ENCODE measurements around the gene KLHL29. TPM values are rescaled to one million over a fixed set of nuclear protein-coding genes. Genes with fewer than 3 reads are reported as not detected.
A peak's percentile ranks its signal among the peaks of the same experiment; 100 is the strongest.

Gene KLHL29
- total and polyA plus RNA-seq, 2 donors (not counting 3 experiments of a cell fraction or from before 2014, with no cell fraction given): 4.6 to 12.7 TPM

DNA sequence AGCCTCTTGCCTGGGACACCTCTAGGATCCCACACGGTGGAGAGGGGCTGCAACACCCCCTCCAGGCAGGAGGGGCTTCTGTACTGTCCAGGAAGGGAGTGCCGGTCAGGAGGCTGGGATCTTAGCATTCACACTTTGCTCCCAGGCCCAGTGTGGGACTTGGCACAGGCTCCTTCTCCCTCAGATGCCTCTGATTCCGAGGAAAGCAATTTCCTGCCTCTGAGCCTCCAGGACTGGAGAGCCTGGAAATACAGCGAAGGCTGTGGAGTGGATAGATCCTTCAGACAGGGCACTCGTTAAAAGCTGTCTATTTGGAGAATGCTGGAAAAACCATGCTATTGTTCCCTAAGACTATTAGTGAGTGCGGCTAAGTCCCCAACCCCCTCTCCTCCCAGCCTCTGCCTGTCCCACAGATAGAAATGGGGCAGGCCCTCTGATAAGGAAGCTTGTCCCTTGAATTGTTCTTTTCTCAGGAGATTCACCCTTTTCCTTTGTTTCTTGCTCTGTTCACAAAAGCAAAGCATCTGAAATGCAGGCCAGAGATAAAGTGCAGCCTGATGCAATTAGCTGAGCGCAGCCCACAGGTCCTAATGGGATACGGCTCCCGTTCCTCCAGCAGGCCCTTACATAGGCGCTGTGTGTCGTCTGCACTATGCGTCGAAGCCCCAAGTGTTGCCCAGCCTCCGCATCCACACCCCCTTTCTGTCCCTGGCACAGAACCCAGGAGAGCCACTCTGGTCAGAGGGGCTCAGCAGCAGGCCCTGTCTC lies 252.2 kb downstream of the KLHL29 start:
- H4K20me1 ChIP-seq (replicated peaks; ENCODE audit: control insufficient read depth, extremely low read depth, insufficient read depth, low read length): no peaks in the 10 kb centered on the region
- DNase-seq (ENCODE audit: low read depth, low spot score) (peak; percentile 74), FAIRE-seq (peak; percentile 81)
- H3K4me2 ChIP-seq (ENCODE audit: insufficient read depth, low read length): no peak overlapping the region
- H3K79me2 ChIP-seq (ENCODE audit: control insufficient read depth, insufficient read depth, low read length): no peaks in the 10 kb centered on the region
- TF ChIP-seq FOS (IDR thresholded peaks at IDR 0.05; ENCODE audit: borderline replicate concordance, insufficient read depth, low read length) (no peak), GATA2 (IDR thresholded peaks at IDR 0.05; ENCODE audit: insufficient read depth, insufficient read length, low read depth, low read length) (no peak), EZH2 (IDR thresholded peaks at IDR 0.05; ENCODE audit: borderline replicate concordance, low read depth, low read length, severe bottlenecking) (no peak), MYC (IDR thresholded peaks at IDR 0.05; ENCODE audit: low read depth, low read length) (no peak)
- TF ChIP-seq, protein P1, sequence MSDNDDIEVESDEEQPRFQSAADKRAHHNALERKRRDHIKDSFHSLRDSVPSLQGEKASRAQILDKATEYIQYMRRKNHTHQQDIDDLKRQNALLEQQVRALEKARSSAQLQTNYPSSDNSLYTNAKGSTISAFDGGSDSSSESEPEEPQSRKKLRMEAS (IDR thresholded peaks at IDR 0.05; ENCODE audit: insufficient read depth, insufficient read length): no peak
- H3K27me3 ChIP-seq (ENCODE audit: control insufficient read depth in 2 of 2, insufficient read depth in 2 of 2, low read length in 2 of 2): no peaks in the 10 kb centered on the region
- dilution Hi-C loops (cut with MboI; ENCODE audit: extremely low pct_ligation_motif_present, low sequenced_read_pairs): no loop called here
- intact Hi-C loops (cut with micrococcal nuclease): loop anchor here (1.0 to 5.0 kb wide), 2 partner anchors 125 to 324 kb away; no protein-coding TSS in a partner anchor
- H3K9me3 ChIP-seq (replicated peaks; ENCODE audit: control insufficient read depth, insufficient read depth, low read length): no peaks in the 10 kb centered on the region
- no peak overlapping the region for H3K27ac ChIP-seq (ENCODE audit: insufficient read depth, low read depth, low read length)
- no peaks in the 10 kb centered on the region for H3K9me1 ChIP-seq (replicated peaks; ENCODE audit: control insufficient read depth, extremely low read depth, insufficient read depth, low read length)
- no peaks in the 10 kb centered on the region for H3K36me3 ChIP-seq (ENCODE audit: control insufficient read depth in 2 of 2, extremely low read depth in 1 of 2, insufficient read depth in 2 of 2, low read length in 2 of 2)
- H3K9ac ChIP-seq (replicated peaks; ENCODE audit: extremely low read depth, insufficient read depth, low read length): no peak overlapping the region
- H3K4me3 ChIP-seq (replicated peaks in 1 of 3; ENCODE audit: insufficient read depth in 1 of 3, low read depth in 1 of 3, low read length in 3 of 3): no peak overlapping the region
- H2AFZ ChIP-seq (ENCODE audit: low read depth, low read length): peak overlapping the region; percentile 23
- ChIA-PET POLR2A (no interaction called here), CTCF (interaction anchor here (1.0 to 2.0 kb wide), 5 partner anchors 9 to 250 kb away, joined by 3 to 15 read pairs (median 5); no protein-coding TSS in a partner anchor)
- peaks cover 8% of the 10 kb centered on the region for H3K4me1 ChIP-seq (ENCODE audit: control insufficient read depth, extremely low read depth, insufficient read depth, low read length)
- BruUV-seq (replicated peaks): no TSS peak

DNA sequence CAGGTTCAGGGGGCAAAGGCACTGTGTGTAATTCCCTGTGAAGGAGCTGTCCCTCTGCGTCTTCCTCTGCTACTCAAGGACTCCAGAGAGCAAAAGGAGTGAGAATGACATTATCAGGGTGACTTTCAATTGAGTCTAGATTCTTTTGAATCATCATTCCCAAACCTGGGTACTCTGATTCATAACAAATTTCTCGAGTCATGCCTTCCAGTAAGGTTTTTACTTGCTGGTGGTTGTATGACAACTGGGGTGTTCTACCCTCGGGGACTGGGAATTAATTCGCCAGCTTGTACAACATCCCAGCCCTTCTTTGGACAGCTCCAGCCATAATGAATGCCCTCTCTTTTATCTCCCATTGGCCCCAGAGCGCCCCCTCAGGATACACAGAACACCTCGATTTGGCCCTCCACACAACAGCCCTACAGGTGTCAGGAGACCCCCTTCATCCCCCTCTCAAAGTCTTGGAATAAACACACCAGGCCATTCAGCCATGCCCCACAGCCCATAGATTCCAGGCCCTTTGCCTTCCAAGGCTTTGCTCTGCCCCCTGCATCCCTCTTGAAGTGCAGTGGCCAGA lies 254.5 kb downstream of the KLHL29 start:
- no peak for DNase-seq (ENCODE audit: low read depth, low spot score)
- Histone ChIP-seq H4K20me1 (replicated peaks; ENCODE audit: control insufficient read depth, extremely low read depth, insufficient read depth, low read length) (no peaks in the 10 kb centered on the region), H3K4me3 (replicated peaks in 1 of 3; ENCODE audit: insufficient read depth in 1 of 3, low read depth in 1 of 3, low read length in 3 of 3) (no peak overlapping the region), H3K36me3 (ENCODE audit: control insufficient read depth in 2 of 2, extremely low read depth in 1 of 2, insufficient read depth in 2 of 2, low read length in 2 of 2) (no peaks in the 10 kb centered on the region), H3K9me3 (replicated peaks; ENCODE audit: control insufficient read depth, insufficient read depth, low read length) (no peaks in the 10 kb centered on the region), H3K9me1 (replicated peaks; ENCODE audit: control insufficient read depth, extremely low read depth, insufficient read depth, low read length) (no peaks in the 10 kb centered on the region), H3K79me2 (ENCODE audit: control insufficient read depth, insufficient read depth, low read length) (no peaks in the 10 kb centered on the region), H3K27ac (ENCODE audit: insufficient read depth, low read depth, low read length) (no peak overlapping the region), H3K4me2 (ENCODE audit: insufficient read depth, low read length) (no peak overlapping the region), H2AFZ (ENCODE audit: low read depth, low read length) (no peak overlapping the region), H3K27me3 (ENCODE audit: control insufficient read depth in 2 of 2, insufficient read depth in 2 of 2, low read length in 2 of 2) (no peaks in the 10 kb centered on the region), H3K9ac (replicated peaks; ENCODE audit: extremely low read depth, insufficient read depth, low read length) (no peak overlapping the region), H3K4me1 (ENCODE audit: control insufficient read depth, extremely low read depth, insufficient read depth, low read length) (peaks cover 8% of the 10 kb centered on the region)
- intact Hi-C loops (cut with micrococcal nuclease): loop anchor here (5.0 kb wide), 1 partner anchor 123 kb away; no protein-coding TSS in a partner anchor
- no peak for FAIRE-seq
- BruUV-seq (replicated peaks): no TSS peak
- TF ChIP-seq EZH2 (IDR thresholded peaks at IDR 0.05; ENCODE audit: borderline replicate concordance, low read depth, low read length, severe bottlenecking): no peak
- TF ChIP-seq, protein P1 (IDR thresholded peaks at IDR 0.05; ENCODE audit: insufficient read depth, insufficient read length): no peak
- no peak for TF ChIP-seq POLR2A (IDR thresholded peaks at IDR 0.05; ENCODE audit: low read depth, low read length)
- TF ChIP-seq MYC (IDR thresholded peaks at IDR 0.05; ENCODE audit: low read depth, low read length): no peak
- no peak for TF ChIP-seq GATA2 (IDR thresholded peaks at IDR 0.05; ENCODE audit: insufficient read depth, insufficient read length, low read depth, low read length)
- TF ChIP-seq, protein P2, sequence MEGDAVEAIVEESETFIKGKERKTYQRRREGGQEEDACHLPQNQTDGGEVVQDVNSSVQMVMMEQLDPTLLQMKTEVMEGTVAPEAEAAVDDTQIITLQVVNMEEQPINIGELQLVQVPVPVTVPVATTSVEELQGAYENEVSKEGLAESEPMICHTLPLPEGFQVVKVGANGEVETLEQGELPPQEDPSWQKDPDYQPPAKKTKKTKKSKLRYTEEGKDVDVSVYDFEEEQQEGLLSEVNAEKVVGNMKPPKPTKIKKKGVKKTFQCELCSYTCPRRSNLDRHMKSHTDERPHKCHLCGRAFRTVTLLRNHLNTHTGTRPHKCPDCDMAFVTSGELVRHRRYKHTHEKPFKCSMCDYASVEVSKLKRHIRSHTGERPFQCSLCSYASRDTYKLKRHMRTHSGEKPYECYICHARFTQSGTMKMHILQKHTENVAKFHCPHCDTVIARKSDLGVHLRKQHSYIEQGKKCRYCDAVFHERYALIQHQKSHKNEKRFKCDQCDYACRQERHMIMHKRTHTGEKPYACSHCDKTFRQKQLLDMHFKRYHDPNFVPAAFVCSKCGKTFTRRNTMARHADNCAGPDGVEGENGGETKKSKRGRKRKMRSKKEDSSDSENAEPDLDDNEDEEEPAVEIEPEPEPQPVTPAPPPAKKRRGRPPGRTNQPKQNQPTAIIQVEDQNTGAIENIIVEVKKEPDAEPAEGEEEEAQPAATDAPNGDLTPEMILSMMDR (IDR thresholded peaks at IDR 0.05; ENCODE audit: extremely low read depth in 1 of 2, insufficient read depth in 1 of 2, low read depth in 1 of 2, low read length in 2 of 2): no peak
- TF ChIP-seq JUN (IDR thresholded peaks at IDR 0.05; ENCODE audit: borderline replicate concordance, insufficient read depth, insufficient read length, low read depth): no peak
- no peak for TF ChIP-seq FOS (IDR thresholded peaks at IDR 0.05; ENCODE audit: borderline replicate concordance, insufficient read depth, low read length)
- TF ChIP-seq POLR2AphosphoS5 (IDR thresholded peaks at IDR 0.05; ENCODE audit: insufficient read depth, low read depth, low read length): no peak
- ChIA-PET POLR2A (no interaction called here), CTCF (interaction anchor here (0.8 kb wide), 1 partner anchor 23 kb away, joined by 3 read pairs; no protein-coding TSS in a partner anchor)
- dilution Hi-C loops (cut with MboI; ENCODE audit: extremely low pct_ligation_motif_present, low sequenced_read_pairs): no loop called here

Data from endothelial cell of umbilical vein (primary cell).